GM19193 (cell line): Measurements from ENCODE around the gene PHF2.

ENCODE experiments used
- POLR2A ChIP-seq: IDR thresholded peaks from 4 replicates; pipeline ENCODE4 v1.6.1; 2011; ENCODE audit not compliant: insufficient read depth, insufficient read length; ENCODE audit errors: extremely low read depth

Gene PHF2

GRCh38 chr9:93708289-93708986 is 132.1 kb downstream of the PHF2 start:
- no peak for TF ChIP-seq POLR2A

- no peak for TF ChIP-seq POLR2A
Measured at GRCh38 chr9:93708987-93709302, 132.6 kb downstream of the PHF2 start.

- TF ChIP-seq POLR2A, result no peak
Measured at GRCh38 chr9:93709600-93710369, 133.4 kb downstream of the PHF2 start.

- no peak for TF ChIP-seq POLR2A
Measured at GRCh38 chr9:93710370-93710723, 134.0 kb downstream of the PHF2 start.

DNA sequence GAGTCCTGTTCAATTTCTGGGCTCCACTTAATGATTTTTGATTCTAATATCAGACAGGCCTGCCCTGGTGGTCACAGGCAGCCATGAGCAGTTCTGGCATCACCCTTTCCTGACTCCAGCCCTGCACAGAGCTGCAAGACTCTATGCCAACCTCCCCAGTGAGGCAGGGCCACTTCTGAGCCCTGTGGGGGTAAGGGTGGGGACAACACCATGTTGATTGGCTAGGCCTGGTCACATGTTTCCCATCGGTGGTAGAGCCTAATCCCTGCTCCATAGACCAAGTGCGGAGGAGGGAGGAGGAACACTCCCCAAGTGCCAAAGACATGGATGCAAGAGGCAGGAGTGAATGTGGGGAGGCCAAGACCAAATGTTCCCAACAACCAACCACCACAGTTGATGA is 134.6 kb downstream of the PHF2 start:
- no peak for TF ChIP-seq POLR2A

GRCh38 chr9:93712896-93713295 is 136.5 kb downstream of the PHF2 start:
- TF ChIP-seq POLR2A, result no peak

- TF ChIP-seq POLR2A, result no peak
Measured at GRCh38 chr9:93713716-93714115, 137.3 kb downstream of the PHF2 start.

DNA sequence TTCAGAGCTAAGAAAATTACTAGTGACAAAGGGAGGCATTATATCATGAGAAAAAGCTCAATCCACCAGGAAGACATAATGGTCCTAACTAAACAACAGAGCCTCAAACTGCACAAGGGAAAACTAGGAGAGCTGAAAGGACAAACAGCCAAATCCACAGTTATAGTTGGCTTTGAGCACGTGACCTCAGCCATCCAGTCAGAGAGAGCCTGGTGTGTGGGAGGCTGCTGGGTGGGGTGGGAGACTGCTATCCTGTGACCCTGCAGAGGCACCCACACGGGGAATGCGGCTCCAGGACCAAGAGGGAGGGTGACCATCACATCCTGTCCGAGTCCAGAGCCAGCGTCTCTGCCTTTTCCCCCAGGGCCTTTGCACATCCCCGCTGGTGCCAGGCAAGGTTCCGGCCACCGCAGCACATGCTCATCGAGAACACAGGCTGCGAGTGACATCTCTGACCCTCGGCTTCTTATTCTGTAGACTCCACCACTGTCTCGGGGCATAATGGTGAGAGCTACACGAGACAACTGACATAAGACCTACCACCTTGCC is 145.1 kb downstream of the PHF2 start:
- no peak for TF ChIP-seq POLR2A

GRCh38 chr9:93724852-93725251 is 148.5 kb downstream of the PHF2 start:
- TF ChIP-seq POLR2A, result no peak

DNA sequence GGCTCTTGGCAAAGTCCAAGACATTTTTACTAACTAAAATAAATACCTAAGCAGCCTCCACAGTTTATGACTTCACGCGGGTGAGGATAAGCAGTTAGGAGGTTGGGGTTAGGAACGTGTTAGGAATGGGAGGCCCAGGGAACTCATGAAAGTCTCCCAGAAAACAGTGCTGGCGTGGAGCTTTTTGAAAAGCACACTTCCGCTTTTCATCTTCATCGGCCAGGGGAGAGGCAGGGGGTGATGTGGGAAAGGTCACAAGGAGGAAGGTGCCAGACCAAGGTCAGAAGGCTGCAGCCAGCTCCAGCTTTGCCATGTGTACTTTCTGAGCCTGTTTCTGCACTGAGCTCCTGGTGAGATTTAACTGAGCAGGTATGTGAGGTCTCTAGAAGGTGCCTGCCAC is 149.0 kb downstream of the PHF2 start:
- TF ChIP-seq POLR2A, result no peak

DNA sequence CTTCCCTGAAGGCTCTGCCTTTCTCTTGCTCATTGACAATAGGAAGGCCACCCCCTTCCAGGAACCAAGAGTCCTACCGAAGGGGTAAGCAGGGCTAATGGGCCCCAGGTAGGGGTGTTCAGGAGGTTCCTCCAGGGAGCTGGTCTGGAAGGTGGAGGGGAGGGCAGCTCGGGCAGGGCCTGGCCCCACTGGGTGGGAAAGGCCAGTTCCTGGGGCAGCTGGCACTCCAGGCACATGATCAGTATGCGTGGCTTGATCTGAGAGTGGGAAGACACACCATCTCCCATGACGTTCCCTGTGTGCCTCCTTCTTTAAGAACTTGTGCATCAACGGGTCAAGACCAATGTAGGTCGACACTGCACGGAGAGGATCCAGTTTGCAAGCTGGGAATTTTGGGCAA is 149.8 kb downstream of the PHF2 start:
- TF ChIP-seq POLR2A, result no peak
